SK-N-SH (cell line): ENCODE results near the gene EXOC2. TPM values are rescaled to one million over a fixed set of nuclear protein-coding genes. Genes with fewer than 3 reads are reported as not detected.

ENCODE experiments used
- CTCF ChIA-PET: fragments of 300-600, 350-600 bp; formaldehyde crosslinking; extraction: SDS; loops from one replicate; lab custom pipeline; 2021; lab: Yijun Ruan, JAX
- POLR2A ChIA-PET: fragments of 350-600 bp; sonication (Branson Sonifier 250); formaldehyde crosslinking; extraction: SDS; loops from one replicate; lab custom pipeline; 2020; ENCODE audit warnings: antibody characterized with exemption, inconsistent platforms; lab: Yijun Ruan, JAX
- DNase-seq: peaks from one replicate; pipeline ENCODE4 v3.0.0; 2012
- H2AFZ ChIP-seq: fragments of 200-600 bp; sonication (generic); 2 replicates; pipeline ENCODE4 v1.8.1; 2016; ENCODE audit warnings: antibody characterized with exemption, mild to moderate bottlenecking, low read depth
- H3F3A ChIP-seq: fragments of 200-600 bp; sonication (generic); replicated peaks from 2 replicates; pipeline ENCODE3; 2016; ENCODE audit warnings: antibody characterized with exemption, mild to moderate bottlenecking; ENCODE audit not compliant: insufficient read depth
- H3K27ac ChIP-seq, 2 experiments: fragments of 200-500 bp in 1 of 2; fragments of 200-600 bp in 1 of 2; sonication (Bioruptor generic) in 1 of 2; sonication (generic), shearing (Covaris generic) in 1 of 2; 2 replicates each; pipeline versions ENCODE4 v1.5.1 to v1.6.1; 2014 to 2016; ENCODE audit warnings: low read depth in 2 of 2, inconsistent platforms in 1 of 2, low read length in 1 of 2, mild to moderate bottlenecking in 1 of 2, mixed read lengths in 1 of 2
- H3K27me3 ChIP-seq: fragments of 200-600 bp; sonication (generic), shearing (Covaris generic); 2 replicates; pipeline ENCODE4 v1.6.1; 2016; ENCODE audit warnings: mixed run types; ENCODE audit not compliant: insufficient read depth
- H3K36me3 ChIP-seq, 2 experiments: fragments of 200-500 bp in 1 of 2; fragments of 200-600 bp in 1 of 2; sonication (Bioruptor generic) in 1 of 2; sonication (generic) in 1 of 2; replicated peaks in 1 of 2; 2 replicates each; pipeline versions ENCODE3 to v1.5.1; 2014 to 2016; ENCODE audit warnings: low read length in 1 of 2, mild to moderate bottlenecking in 1 of 2; ENCODE audit not compliant: insufficient read depth in 2 of 2, control insufficient read depth in 1 of 2
- H3K4me1 ChIP-seq, 2 experiments: fragments of 200-500 bp in 1 of 2; fragments of 200-600 bp in 1 of 2; sonication (Bioruptor generic) in 1 of 2; sonication (generic), shearing (Covaris generic) in 1 of 2; 2 replicates each; pipeline versions ENCODE4 v1.5.1 to v1.6.1; 2014 to 2016; ENCODE audit warnings: low read depth in 1 of 2, low read length in 1 of 2, mixed run types in 1 of 2; ENCODE audit not compliant: insufficient read depth in 2 of 2, control insufficient read depth in 1 of 2
- H3K4me2 ChIP-seq: fragments of 200-600 bp; sonication (generic), shearing (Covaris generic); 2 replicates; pipeline ENCODE4 v1.6.1; 2017; ENCODE audit warnings: mixed run types
- H3K4me3 ChIP-seq, 2 experiments: fragments of 200-500 bp in 1 of 2; fragments of 200-600 bp in 1 of 2; sonication (Bioruptor generic) in 1 of 2; sonication (generic), shearing (Covaris generic) in 1 of 2; 2 replicates each; pipeline versions ENCODE4 v1.5.1 to v1.8.1; 2014 to 2016; ENCODE audit warnings: low read depth in 2 of 2, inconsistent platforms in 1 of 2, low read length in 1 of 2, mild to moderate bottlenecking in 1 of 2, mixed read lengths in 1 of 2, moderate library complexity in 1 of 2
- H3K79me2 ChIP-seq: fragments of 200-600 bp; sonication (generic); 2 replicates; pipeline ENCODE4 v1.8.1; 2017; ENCODE audit warnings: mild to moderate bottlenecking; ENCODE audit not compliant: insufficient read depth
- H3K9ac ChIP-seq: fragments of 200-600 bp; sonication (generic); 2 replicates; pipeline ENCODE4 v1.6.1; 2017; ENCODE audit warnings: mixed run types
- H3K9me2 ChIP-seq: fragments of 200-600 bp; sonication (generic); 2 replicates; pipeline ENCODE4 v1.6.1; 2017; ENCODE audit warnings: mixed run types
- H3K9me3 ChIP-seq: fragments of 200-600 bp; sonication (generic); 2 replicates; pipeline ENCODE4 v1.6.1; 2017; ENCODE audit warnings: mixed run types, mild to moderate bottlenecking, moderate library complexity
- H4K20me1 ChIP-seq: fragments of 200-600 bp; sonication (generic); 2 replicates; pipeline ENCODE4 v1.6.1; 2017; ENCODE audit warnings: mild to moderate bottlenecking, mixed run types; ENCODE audit not compliant: insufficient read depth
- CHD2 ChIP-seq: fragments of 150-350 bp; IDR thresholded peaks from 2 replicates; pipeline ENCODE4 v1.6.1; 2018; ENCODE audit warnings: low read length; ENCODE audit not compliant: partially characterized antibody
- CTCF ChIP-seq: fragments of 200-600 bp; sonication (generic); IDR thresholded peaks from 2 replicates; pipeline ENCODE4 v1.6.1; 2017; ENCODE audit warnings: antibody characterized with exemption, mild to moderate bottlenecking, moderate library complexity
- EP300 ChIP-seq, 2 experiments: IDR thresholded peaks; 2 replicates each; pipeline versions ENCODE4 v1.4.0 to v1.6.1; 2012; ENCODE audit warnings: borderline replicate concordance in 1 of 2, low read depth in 1 of 2, low read length in 1 of 2
- EZH2phosphoT487 ChIP-seq: fragments of 200-600 bp; sonication (generic); IDR thresholded peaks from 2 replicates; pipeline ENCODE4 v1.6.1; 2017; ENCODE audit warnings: low read depth, mixed run types, mild to moderate bottlenecking, antibody characterized with exemption, moderate library complexity, borderline replicate concordance
- FOSL2 ChIP-seq: IDR thresholded peaks from 2 replicates; pipeline ENCODE4 v1.4.0; 2012; ENCODE audit warnings: low read depth, mild to moderate bottlenecking, moderate library complexity, borderline replicate concordance
- FOXJ3 ChIP-seq: sonication (generic); formaldehyde crosslinking; IDR thresholded peaks from 2 replicates; pipeline ENCODE4 v1.5.1; 2020; ENCODE audit warnings: mild to moderate bottlenecking, missing genetic modification reagents
- FOXM1 ChIP-seq: IDR thresholded peaks from 2 replicates; pipeline ENCODE4 v1.4.0; 2012; ENCODE audit warnings: low read depth, mild to moderate bottlenecking
- GATA2 ChIP-seq: sonication (generic); formaldehyde crosslinking; IDR thresholded peaks from 2 replicates; pipeline ENCODE4 v1.5.0; 2020; ENCODE audit warnings: mild to moderate bottlenecking, missing genetic modification reagents
- JUND ChIP-seq: IDR thresholded peaks from 2 replicates; pipeline ENCODE4 v1.4.0; 2012
- MAX ChIP-seq: IDR thresholded peaks from 2 replicates; pipeline ENCODE4 v1.4.0; 2012; ENCODE audit warnings: low read depth
- NRF1 ChIP-seq: IDR thresholded peaks from 2 replicates; pipeline ENCODE4 v1.6.1; 2012; ENCODE audit warnings: low read depth, mild to moderate bottlenecking, low read length
- POLR2AphosphoS5 ChIP-seq: IDR thresholded peaks from 2 replicates; pipeline ENCODE4 v1.6.1; 2012; ENCODE audit warnings: low read depth, low read length
- RAD21 ChIP-seq: IDR thresholded peaks from 2 replicates; pipeline ENCODE4 v1.6.1; 2012; ENCODE audit warnings: mild to moderate bottlenecking, low read length
- RCOR1 ChIP-seq: fragments of 150-350 bp; IDR thresholded peaks from 2 replicates; pipeline ENCODE4 v1.6.1; 2017; ENCODE audit warnings: antibody characterized with exemption, low read length
- REST ChIP-seq: IDR thresholded peaks from 2 replicates; pipeline ENCODE4 v1.6.1; 2012; ENCODE audit warnings: mild to moderate bottlenecking, low read depth, low read length, moderate library complexity
- RFX5 ChIP-seq: IDR thresholded peaks from 2 replicates; pipeline ENCODE4 v1.6.1; 2012; ENCODE audit warnings: mild to moderate bottlenecking, improper control_type of control experiment, low read length
- RXRA ChIP-seq: IDR thresholded peaks from 2 replicates; pipeline ENCODE4 v1.4.0; 2012; ENCODE audit warnings: low read depth, mild to moderate bottlenecking, borderline replicate concordance
- SIN3A ChIP-seq: IDR thresholded peaks from 2 replicates; pipeline ENCODE4 v1.6.1; 2012; ENCODE audit warnings: low read depth, mild to moderate bottlenecking, low read length, moderate library complexity, borderline replicate concordance
- SMC3 ChIP-seq: IDR thresholded peaks from 2 replicates; pipeline ENCODE4 v1.6.1; 2012; ENCODE audit warnings: low read depth, low read length, improper control_type of control experiment
- TAF1 ChIP-seq: IDR thresholded peaks from 2 replicates; pipeline ENCODE4 v1.6.1; 2012; ENCODE audit warnings: low read depth, mild to moderate bottlenecking, low read length, moderate library complexity, borderline replicate concordance
- ZBTB33 ChIP-seq: IDR thresholded peaks from 2 replicates; pipeline ENCODE4 v1.4.0; 2012; ENCODE audit warnings: low read depth, borderline replicate concordance
- WGBS: methylation state at CpG from one replicate; pipeline ENCODE4 v1.1.6; 2017; ENCODE audit warnings: low lambda C conversion rate; 5-methylcytosine and 5-hydroxymethylcytosine counted together
- polyA plus RNA-seq, 3 experiments: library from polyadenylated mRNA; depleted of rRNA; stranded (reverse); fragments of >200 nt; gene quantifications; 2 replicates each; pipeline ENCODE4 v1.2.3, GENCODE V29; 2012

EXOC2 gene
- polyA plus RNA-seq, 1 of the 3 experiments (the other 2 are of a cell fraction), result 10.6 TPM

- ChIA-PET CTCF (interaction anchor here (0.6 to 5.5 kb wide), 47 partner anchors 8 to 1336 kb away, joined by 3 to 44 read pairs (median 4); partner anchors contain the start of gene EXOC2), POLR2A (no interaction called here)
- H3K4me3 ChIP-seq, result peak overlapping the region in 1 of 2 experiments; percentile 4; a peak in 1 of 4 replicates
- WGBS, result 1% methylated on average over 11 of the region's 11 CpGs
- H2AFZ ChIP-seq, result no peak overlapping the region
- no peak overlapping the region for H3K9ac ChIP-seq
- peaks cover 15% of the 10 kb centered on the region; the same call in 1 of the 2 replicates for H3K27me3 ChIP-seq
- no peaks in the 10 kb centered on the region for H3K9me3 ChIP-seq
- no peak overlapping the region for H3K27ac ChIP-seq
- H3K4me2 ChIP-seq, result no peak overlapping the region
- no peaks in the 10 kb centered on the region for H3F3A ChIP-seq
- H3K4me1 ChIP-seq, result no peaks in the 10 kb centered on the region
- TF ChIP-seq NRF1, result 0 out of 2 replicates have a peak, but pooled peaks have one; percentile 11
- peak; percentile 97 for TF ChIP-seq CTCF
- peak; percentile 57 for TF ChIP-seq RAD21
- no peak for TF ChIP-seq RXRA
- no peak for TF ChIP-seq TAF1
- no peak for TF ChIP-seq JUND
- no peak for TF ChIP-seq FOSL2
- TF ChIP-seq CHD2, result no peak
- TF ChIP-seq RCOR1, result no peak
- no peak for TF ChIP-seq RFX5
- no peak for TF ChIP-seq FOXM1
- TF ChIP-seq EZH2phosphoT487, result no peak
- TF ChIP-seq GATA2, result no peak
- TF ChIP-seq REST, result no peak
- TF ChIP-seq ZBTB33, result no peak
- TF ChIP-seq EP300 (IDR thresholded peaks at IDR 0.05; ENCODE audit: borderline replicate concordance in 1 of 2, low read depth in 1 of 2, low read length in 1 of 2), result no peak
- TF ChIP-seq FOXJ3, result no peak
- TF ChIP-seq MAX, result no peak
- TF ChIP-seq POLR2AphosphoS5, result no peak
- TF ChIP-seq SIN3A, result no peak
- peak; percentile 67 for TF ChIP-seq SMC3
- H3K79me2 ChIP-seq, result no peaks in the 10 kb centered on the region
- DNase-seq, result peak; percentile 71
- no peaks in the 10 kb centered on the region for H3K9me2 ChIP-seq
- H4K20me1 ChIP-seq, result no peaks in the 10 kb centered on the region
- H3K36me3 ChIP-seq, result no peaks in the 10 kb centered on the region
Measured at GRCh38 chr6:722077-722524, 29.2 kb upstream of the EXOC2 start.
